ENCODE results near the gene SNX10.
"Not testable (repeated sequence)": the region's sequence is repeated elsewhere in the genome, so short reads cannot be mapped to it uniquely, and the experiment has no call there.

SNX10 gene, protein sequence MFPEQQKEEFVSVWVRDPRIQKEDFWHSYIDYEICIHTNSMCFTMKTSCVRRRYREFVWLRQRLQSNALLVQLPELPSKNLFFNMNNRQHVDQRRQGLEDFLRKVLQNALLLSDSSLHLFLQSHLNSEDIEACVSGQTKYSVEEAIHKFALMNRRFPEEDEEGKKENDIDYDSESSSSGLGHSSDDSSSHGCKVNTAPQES

DNA sequence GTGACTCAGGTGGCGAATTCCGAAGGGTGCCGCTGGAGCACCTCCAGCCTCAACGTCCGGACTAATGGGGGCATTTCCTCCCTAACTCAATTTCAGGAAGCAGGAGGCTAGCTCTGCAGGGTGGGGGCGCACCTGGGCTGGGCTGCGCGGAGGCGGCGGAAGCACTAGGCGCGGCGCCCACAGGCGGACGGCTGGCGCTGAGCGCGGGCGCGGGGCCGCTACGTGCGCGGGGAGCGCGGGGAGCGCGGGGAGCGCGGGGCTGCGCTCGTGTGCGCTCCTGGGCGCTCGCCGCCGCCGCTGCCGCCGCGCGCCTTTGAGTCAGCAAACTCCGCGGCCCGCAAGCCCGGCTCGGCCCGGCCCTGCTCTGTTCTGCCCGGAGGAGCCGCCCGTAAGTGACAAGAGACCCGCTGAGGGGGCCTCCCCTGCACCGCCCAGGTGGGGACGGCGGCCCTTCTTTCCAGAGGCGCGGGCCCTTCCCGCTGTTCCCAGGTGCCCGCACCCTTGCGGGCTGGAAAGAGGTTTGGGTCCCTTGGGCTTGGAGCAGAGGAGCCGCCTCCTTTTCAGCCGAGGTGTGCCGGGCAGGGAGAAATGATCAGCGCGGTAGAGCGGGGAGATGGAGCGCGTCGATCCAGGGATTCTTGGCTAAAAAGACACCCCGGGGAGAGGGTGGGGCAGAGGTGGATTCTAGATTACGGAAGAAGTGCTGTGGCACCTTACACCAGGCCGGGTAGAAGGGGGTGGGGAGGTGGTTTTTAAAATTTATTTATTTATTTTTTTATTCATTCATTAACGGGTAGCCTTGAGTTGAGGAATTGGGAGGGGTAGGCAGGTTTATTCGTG, at the start of gene SNX10:
Gene SNX10, plus strand, starts transcription at position 164 of the 840 bp plus-strand sequence. CDS start 54,581 bp downstream, outside the sequence.
- Histone ChIP-seq H3K79me2 (ENCODE audit: insufficient read depth, low read length) (peaks cover 41% of the 10 kb centered on the region), H3K4me1 (ENCODE audit: insufficient read depth, low read length, severe bottlenecking) (peaks cover 36% of the 10 kb centered on the region), H2AFZ (ENCODE audit: low read length) (peak within 1 kb of the TSS; percentile 59), H3K4me3 (ENCODE audit: low read depth, low read length, poor library complexity, severe bottlenecking) (peak within 1 kb of the TSS; percentile 95), H3K9me3 (ENCODE audit: low read length) (no peaks in the 10 kb centered on the region), H3K36me3 (ENCODE audit: insufficient read depth, low read length) (peaks cover 25% of the 10 kb centered on the region), H3F3A (ENCODE audit: insufficient read depth, low read length) (peaks cover 14% of the 10 kb centered on the region; the same call in 1 of the 2 replicates), H3K9me2 (ENCODE audit: low read depth, low read length) (no peaks in the 10 kb centered on the region), H4K20me1 (ENCODE audit: insufficient read depth, low read length) (no peaks in the 10 kb centered on the region), H3K27ac (ENCODE audit: low read depth, low read length, poor library complexity, severe bottlenecking) (peak within 1 kb of the TSS; percentile 97), H3K4me2 (ENCODE audit: low read length) (peak within 1 kb of the TSS; percentile 93), H3K27me3 (ENCODE audit: insufficient read depth, low read length) (no peaks in the 10 kb centered on the region), H3K9ac (ENCODE audit: low read length) (peak within 1 kb of the TSS; percentile 91)
- TF ChIP-seq, protein P1, sequence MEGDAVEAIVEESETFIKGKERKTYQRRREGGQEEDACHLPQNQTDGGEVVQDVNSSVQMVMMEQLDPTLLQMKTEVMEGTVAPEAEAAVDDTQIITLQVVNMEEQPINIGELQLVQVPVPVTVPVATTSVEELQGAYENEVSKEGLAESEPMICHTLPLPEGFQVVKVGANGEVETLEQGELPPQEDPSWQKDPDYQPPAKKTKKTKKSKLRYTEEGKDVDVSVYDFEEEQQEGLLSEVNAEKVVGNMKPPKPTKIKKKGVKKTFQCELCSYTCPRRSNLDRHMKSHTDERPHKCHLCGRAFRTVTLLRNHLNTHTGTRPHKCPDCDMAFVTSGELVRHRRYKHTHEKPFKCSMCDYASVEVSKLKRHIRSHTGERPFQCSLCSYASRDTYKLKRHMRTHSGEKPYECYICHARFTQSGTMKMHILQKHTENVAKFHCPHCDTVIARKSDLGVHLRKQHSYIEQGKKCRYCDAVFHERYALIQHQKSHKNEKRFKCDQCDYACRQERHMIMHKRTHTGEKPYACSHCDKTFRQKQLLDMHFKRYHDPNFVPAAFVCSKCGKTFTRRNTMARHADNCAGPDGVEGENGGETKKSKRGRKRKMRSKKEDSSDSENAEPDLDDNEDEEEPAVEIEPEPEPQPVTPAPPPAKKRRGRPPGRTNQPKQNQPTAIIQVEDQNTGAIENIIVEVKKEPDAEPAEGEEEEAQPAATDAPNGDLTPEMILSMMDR (IDR thresholded peaks at IDR 0.05; ENCODE audit: low read length): peak; percentile 85
- TF ChIP-seq EZH2 (IDR thresholded peaks at IDR 0.05; ENCODE audit: borderline replicate concordance, low read length): no peak

DNA sequence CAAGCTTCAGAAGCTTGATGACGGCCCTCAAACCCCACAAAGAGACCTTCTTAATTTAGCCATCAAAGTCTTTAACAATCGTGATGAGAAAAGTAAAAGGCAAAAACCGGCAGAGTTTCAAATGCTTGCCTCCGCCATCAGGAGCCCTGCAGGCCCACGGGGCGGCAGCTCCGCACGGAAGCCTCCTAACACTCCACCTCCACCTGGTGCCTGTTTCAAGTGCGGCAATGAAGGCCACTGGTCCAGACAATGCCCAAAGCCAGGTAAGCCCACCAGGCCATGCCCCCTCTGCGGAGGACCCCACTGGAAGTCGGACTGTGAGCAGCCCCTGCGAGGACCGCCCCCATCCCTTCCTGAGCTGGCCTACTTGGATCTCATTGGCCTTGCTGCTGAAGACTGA, 46.5 kb upstream of the SNX10 start:
- TF ChIP-seq, protein P1 (IDR thresholded peaks at IDR 0.05; ENCODE audit: low read length): no peak
- TF ChIP-seq EZH2 (IDR thresholded peaks at IDR 0.05; ENCODE audit: borderline replicate concordance, low read length): no peak
- H3K9me2 ChIP-seq (ENCODE audit: low read depth, low read length): no peaks in the 10 kb centered on the region
- no peaks in the 10 kb centered on the region; the same call in 1 of the 2 replicates for H3K36me3 ChIP-seq (ENCODE audit: insufficient read depth, low read length)
- no peaks in the 10 kb centered on the region for H3F3A ChIP-seq (ENCODE audit: insufficient read depth, low read length)
- H3K4me1 ChIP-seq (ENCODE audit: insufficient read depth, low read length, severe bottlenecking): peaks cover 11% of the 10 kb centered on the region
- no peaks in the 10 kb centered on the region for H4K20me1 ChIP-seq (ENCODE audit: insufficient read depth, low read length)
- no peak overlapping the region for H2AFZ ChIP-seq (ENCODE audit: low read length)
- H3K27me3 ChIP-seq (ENCODE audit: insufficient read depth, low read length): no peaks in the 10 kb centered on the region; the same call in 1 of the 2 replicates
- no peaks in the 10 kb centered on the region for H3K9me3 ChIP-seq (ENCODE audit: low read length)
- H3K4me2 ChIP-seq (ENCODE audit: low read length): no peak overlapping the region
- no peak overlapping the region for H3K4me3 ChIP-seq (ENCODE audit: low read depth, low read length, poor library complexity, severe bottlenecking)
- no peaks in the 10 kb centered on the region for H3K79me2 ChIP-seq (ENCODE audit: insufficient read depth, low read length)
- no peak overlapping the region for H3K9ac ChIP-seq (ENCODE audit: low read length)
- H3K27ac ChIP-seq (ENCODE audit: low read depth, low read length, poor library complexity, severe bottlenecking): no peak overlapping the region

DNA sequence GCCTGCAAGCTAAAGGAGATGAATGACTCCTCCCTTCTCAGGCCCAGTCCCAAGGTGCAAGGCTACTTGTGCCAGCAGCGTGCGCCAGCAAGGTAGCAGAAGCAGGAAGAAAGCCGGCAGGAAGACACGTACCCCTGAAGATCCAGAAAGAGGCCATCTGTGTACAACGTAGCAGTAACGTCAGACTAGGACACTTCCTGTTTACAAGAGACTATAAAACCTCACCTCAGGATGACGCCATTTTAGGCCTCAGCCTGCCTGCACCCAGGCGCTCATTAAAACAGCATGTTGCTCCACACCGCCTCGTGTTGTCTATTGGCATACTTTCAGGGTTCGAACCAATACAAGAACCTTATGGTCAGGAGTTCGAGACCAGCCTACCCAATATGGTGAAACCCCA, 41.4 kb upstream of the SNX10 start:
- Histone ChIP-seq H4K20me1 (ENCODE audit: insufficient read depth, low read length) (no peaks in the 10 kb centered on the region), H3F3A (ENCODE audit: insufficient read depth, low read length) (no peaks in the 10 kb centered on the region), H3K36me3 (ENCODE audit: insufficient read depth, low read length) (no peaks in the 10 kb centered on the region; the same call in 1 of the 2 replicates), H3K4me2 (ENCODE audit: low read length) (no peak overlapping the region), H3K27ac (ENCODE audit: low read depth, low read length, poor library complexity, severe bottlenecking) (no peak overlapping the region), H3K4me3 (ENCODE audit: low read depth, low read length, poor library complexity, severe bottlenecking) (no peak overlapping the region), H3K9me2 (ENCODE audit: low read depth, low read length) (no peaks in the 10 kb centered on the region), H3K4me1 (ENCODE audit: insufficient read depth, low read length, severe bottlenecking) (peaks cover 11% of the 10 kb centered on the region), H3K9ac (ENCODE audit: low read length) (no peak overlapping the region), H3K27me3 (ENCODE audit: insufficient read depth, low read length) (no peaks in the 10 kb centered on the region; the same call in 1 of the 2 replicates), H3K9me3 (ENCODE audit: low read length) (no peaks in the 10 kb centered on the region), H2AFZ (ENCODE audit: low read length) (peak overlapping the region; percentile 75; the same call in 1 of the 2 replicates), H3K79me2 (ENCODE audit: insufficient read depth, low read length) (no peaks in the 10 kb centered on the region)
- no peak for TF ChIP-seq EZH2 (IDR thresholded peaks at IDR 0.05; ENCODE audit: borderline replicate concordance, low read length)
- TF ChIP-seq, protein P1 (IDR thresholded peaks at IDR 0.05; ENCODE audit: low read length): no peak

DNA sequence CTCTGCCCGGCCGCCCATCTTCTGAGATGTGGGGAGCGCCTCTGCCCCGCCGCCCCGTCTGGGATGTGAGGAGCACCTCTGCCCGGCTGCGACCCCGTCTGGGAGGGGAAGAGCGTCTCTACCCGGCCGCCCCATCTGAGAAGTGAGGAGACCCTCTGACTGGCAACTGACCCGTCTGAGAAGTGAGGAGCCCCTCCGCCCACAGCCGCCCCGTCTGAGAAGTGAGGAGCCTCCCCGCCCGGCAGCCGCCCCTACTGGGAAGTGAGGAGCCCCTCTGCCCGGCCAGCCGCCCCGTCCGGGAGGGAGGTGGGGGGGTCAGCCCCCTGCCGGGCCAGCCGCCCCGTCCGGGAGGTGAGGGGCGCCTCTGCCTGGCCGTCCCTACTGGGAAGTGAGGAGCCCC, 29.8 kb upstream of the SNX10 start:
- not testable (repeated sequence) for H3K79me2 ChIP-seq (ENCODE audit: insufficient read depth, low read length); H3K27me3 ChIP-seq (ENCODE audit: insufficient read depth, low read length); H3F3A ChIP-seq (ENCODE audit: insufficient read depth, low read length); H3K9ac ChIP-seq (ENCODE audit: low read length); H3K4me1 ChIP-seq (ENCODE audit: insufficient read depth, low read length, severe bottlenecking); H3K9me2 ChIP-seq (ENCODE audit: low read depth, low read length); H3K9me3 ChIP-seq (ENCODE audit: low read length); H4K20me1 ChIP-seq (ENCODE audit: insufficient read depth, low read length); H3K27ac ChIP-seq (ENCODE audit: low read depth, low read length, poor library complexity, severe bottlenecking); H2AFZ ChIP-seq (ENCODE audit: low read length); H3K4me2 ChIP-seq (ENCODE audit: low read length); H3K36me3 ChIP-seq (ENCODE audit: insufficient read depth, low read length); H3K4me3 ChIP-seq (ENCODE audit: low read depth, low read length, poor library complexity, severe bottlenecking)

Data from OCI-LY1 (cell line).